Fibroblast of the aortic adventitia (primary cell): Measurements from ENCODE around the gene PIGU. TPM values are rescaled to one million over a fixed set of nuclear protein-coding genes. Genes with fewer than 3 reads are reported as not detected.
"Not testable (repeated sequence)": the region's sequence is repeated elsewhere in the genome, so short reads cannot be mapped to it uniquely, and the experiment has no call there.

Experiments used
- DNase-seq: peaks from one replicate; pipeline ENCODE4 v3.0.0-alpha.2; 2010; ENCODE audit warnings: low read depth
- H3K4me3 ChIP-seq: 2 replicates; pipeline ENCODE4 v1.5.1; 2011; ENCODE audit warnings: low read depth, mild to moderate bottlenecking, control low read depth, low read length, moderate library complexity
- CTCF ChIP-seq: IDR thresholded peaks from 2 replicates; pipeline ENCODE4 v1.5.1; 2011; ENCODE audit warnings: mild to moderate bottlenecking, low read length, control low read depth, inconsistent platforms; ENCODE audit not compliant: insufficient read depth
- total RNA-seq: library from RNA; depleted of rRNA; stranded (reverse); fragments of >200 nt; gene quantifications from 2 replicates; pipeline ENCODE4 v1.2.3, GENCODE V29; 2012; ENCODE audit warnings: low replicate concordance

Gene PIGU
- total RNA-seq, 1 donor = 21.1 TPM

- DNase-seq = no peak
- TF ChIP-seq CTCF = no peak
- H3K4me3 ChIP-seq = no peak overlapping the region
Measured at GRCh38 chr20:34673412-34673811, 3.5 kb downstream of the PIGU start.

- no peak overlapping the region for H3K4me3 ChIP-seq
- DNase-seq = no peak
- no peak for TF ChIP-seq CTCF
Measured at GRCh38 chr20:34669094-34669493, 7.8 kb downstream of the PIGU start.

GRCh38 chr20:34664751-34665150 lies 12.1 kb downstream of the PIGU start:
- not testable (repeated sequence) for H3K4me3 ChIP-seq, DNase-seq

- H3K4me3 ChIP-seq = no peak overlapping the region
- no peak for TF ChIP-seq CTCF
- no peak for DNase-seq
Measured at GRCh38 chr20:34663213-34663943, 13.5 kb downstream of the PIGU start.

GRCh38 chr20:34661811-34662210 lies 15.1 kb downstream of the PIGU start:
- not testable (repeated sequence) for DNase-seq, H3K4me3 ChIP-seq

- DNase-seq, H3K4me3 ChIP-seq: not testable (repeated sequence)
Measured at GRCh38 chr20:34658654-34659053, 18.2 kb downstream of the PIGU start.

- DNase-seq = no peak
- no peak for TF ChIP-seq CTCF
- H3K4me3 ChIP-seq = no peak overlapping the region
Measured at GRCh38 chr20:34654207-34654744, 22.6 kb downstream of the PIGU start.

GRCh38 chr20:34651200-34651599 lies 25.7 kb downstream of the PIGU start:
- no peak for TF ChIP-seq CTCF
- DNase-seq = no peak
- no peak overlapping the region for H3K4me3 ChIP-seq
